Measurements from ENCODE around the gene SLC12A3.

GRCh38 chr16:56870276-56870888, 5.4 kb downstream of the SLC12A3 start:
- no peak for TF ChIP-seq CTCF (IDR thresholded peaks at IDR 0.05)
- no peak for TF ChIP-seq EP300 (IDR thresholded peaks at IDR 0.05)
